ENCODE data around the gene TELO2.
"Not testable (repeated sequence)": the region's sequence is repeated elsewhere in the genome, so short reads cannot be mapped to it uniquely, and the experiment has no call there.

Gene TELO2

DNA sequence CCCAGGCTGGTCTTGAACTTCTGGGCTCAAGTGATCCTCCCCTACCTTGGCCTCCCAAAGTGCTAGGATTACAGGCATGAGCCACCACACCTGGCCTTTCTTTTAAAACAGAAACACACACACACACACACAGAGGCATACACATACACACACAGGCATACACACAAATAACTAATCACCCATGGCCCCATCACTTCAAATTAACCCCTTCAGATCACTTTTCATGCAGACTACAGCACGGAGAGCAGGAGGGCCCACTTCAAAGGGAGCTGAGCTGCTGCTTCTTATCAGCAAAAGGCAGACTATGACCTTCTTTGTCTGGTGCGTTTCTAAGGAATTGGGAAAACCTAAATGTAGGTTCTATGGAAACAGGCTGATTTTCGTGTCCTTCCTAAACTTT, 20.2 kb upstream of the TELO2 start:
- POLR2A ChIA-PET, result no interaction called here
- no peak for DNase-seq (ENCODE audit: extremely low spot score)
- CTCF ChIA-PET, result no interaction called here
- no peak for TF ChIP-seq ELF4 (IDR thresholded peaks at IDR 0.05)
- TF ChIP-seq FOXM1 (IDR thresholded peaks at IDR 0.05; ENCODE audit: borderline replicate concordance), result no peak
- TF ChIP-seq BHLHE40 (IDR thresholded peaks at IDR 0.05; ENCODE audit: borderline replicate concordance), result no peak
- no peak for TF ChIP-seq SP1 (IDR thresholded peaks at IDR 0.05)
- TF ChIP-seq, protein P1, sequence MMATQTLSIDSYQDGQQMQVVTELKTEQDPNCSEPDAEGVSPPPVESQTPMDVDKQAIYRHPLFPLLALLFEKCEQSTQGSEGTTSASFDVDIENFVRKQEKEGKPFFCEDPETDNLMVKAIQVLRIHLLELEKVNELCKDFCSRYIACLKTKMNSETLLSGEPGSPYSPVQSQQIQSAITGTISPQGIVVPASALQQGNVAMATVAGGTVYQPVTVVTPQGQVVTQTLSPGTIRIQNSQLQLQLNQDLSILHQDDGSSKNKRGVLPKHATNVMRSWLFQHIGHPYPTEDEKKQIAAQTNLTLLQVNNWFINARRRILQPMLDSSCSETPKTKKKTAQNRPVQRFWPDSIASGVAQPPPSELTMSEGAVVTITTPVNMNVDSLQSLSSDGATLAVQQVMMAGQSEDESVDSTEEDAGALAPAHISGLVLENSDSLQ (IDR thresholded peaks at IDR 0.05), result no peak
- TF ChIP-seq FOXK2 (IDR thresholded peaks at IDR 0.05), result no peak
- TF ChIP-seq L3MBTL2 (conservative IDR thresholded peaks at IDR 0.05), result no peak
- TF ChIP-seq FOXA1 (IDR thresholded peaks at IDR 0.05), result no peak
- TF ChIP-seq NFRKB (IDR thresholded peaks at IDR 0.05), result no peak
- TF ChIP-seq SUZ12 (IDR thresholded peaks at IDR 0.05), result no peak
- no peak for TF ChIP-seq LEF1 (IDR thresholded peaks at IDR 0.05; ENCODE audit: borderline replicate concordance)
- no peak for TF ChIP-seq TARDBP (IDR thresholded peaks at IDR 0.05)
- TF ChIP-seq CTBP1 (IDR thresholded peaks at IDR 0.05; ENCODE audit: borderline replicate concordance), result no peak
- TF ChIP-seq ARNT (IDR thresholded peaks at IDR 0.05), result no peak
- TF ChIP-seq HDGF (IDR thresholded peaks at IDR 0.05; ENCODE audit: borderline replicate concordance), result no peak

GRCh38 chr16:1474082-1474795, 18.9 kb upstream of the TELO2 start:
- DNase-seq (ENCODE audit: extremely low spot score), result peak; percentile 30
- ChIA-PET CTCF (no interaction called here), POLR2A (no interaction called here)
- TF ChIP-seq L3MBTL2 (conservative IDR thresholded peaks at IDR 0.05), result no peak
- TF ChIP-seq TARDBP (IDR thresholded peaks at IDR 0.05), result no peak
- TF ChIP-seq NFRKB (IDR thresholded peaks at IDR 0.05), result no peak
- TF ChIP-seq BHLHE40 (IDR thresholded peaks at IDR 0.05; ENCODE audit: borderline replicate concordance), result no peak
- TF ChIP-seq SUZ12 (IDR thresholded peaks at IDR 0.05), result no peak
- no peak for TF ChIP-seq ARNT (IDR thresholded peaks at IDR 0.05)
- TF ChIP-seq, protein P1 (IDR thresholded peaks at IDR 0.05), result no peak
- no peak for TF ChIP-seq HDGF (IDR thresholded peaks at IDR 0.05; ENCODE audit: borderline replicate concordance)
- no peak for TF ChIP-seq FOXA1 (IDR thresholded peaks at IDR 0.05)
- no peak for TF ChIP-seq LEF1 (IDR thresholded peaks at IDR 0.05; ENCODE audit: borderline replicate concordance)
- TF ChIP-seq FOXK2 (IDR thresholded peaks at IDR 0.05), result no peak

DNA sequence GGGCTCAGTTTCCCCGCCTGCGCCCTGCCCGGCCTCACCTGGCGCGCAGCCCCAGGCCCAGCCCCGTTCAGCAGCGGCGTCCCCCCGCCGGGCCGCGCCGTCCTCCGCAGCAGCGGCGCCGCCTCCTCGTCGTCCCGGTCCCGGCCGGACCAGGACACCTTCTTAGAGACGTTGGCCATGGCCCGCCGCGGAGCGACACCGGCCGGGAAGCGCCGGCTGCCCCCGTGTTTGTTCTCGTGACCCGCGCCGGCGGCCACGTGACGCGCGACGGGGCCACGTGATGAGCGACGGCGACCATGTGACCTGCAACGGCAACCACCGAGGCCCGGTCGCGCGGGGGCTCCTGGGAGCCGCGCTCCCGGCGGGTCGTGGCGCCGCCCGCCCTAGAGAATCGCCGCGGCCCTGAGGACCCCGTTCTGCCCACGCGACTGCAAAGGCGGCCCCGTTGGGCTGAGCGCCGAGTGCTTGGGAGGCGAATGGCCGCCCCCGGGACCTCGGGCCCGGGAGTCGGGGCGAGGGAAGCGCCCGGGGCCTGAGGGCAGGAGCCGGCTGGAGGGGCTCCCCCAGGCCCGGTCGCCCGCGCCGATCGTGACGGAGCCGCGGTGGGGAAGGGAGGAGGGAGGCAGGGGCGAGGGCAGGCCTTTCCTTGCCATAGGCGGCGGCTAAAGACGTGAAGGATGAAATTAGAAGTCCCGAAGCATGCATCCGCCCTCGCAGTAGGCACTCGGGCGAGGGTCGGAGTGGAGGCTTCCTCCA, 18.2 kb upstream of the TELO2 start, which contains the start of gene CLCN7:
CLCN7 (minus strand) TSS at position 233 of the 756 bp plus-strand sequence; CDS start at position 179, 54 bp downstream.
- ChIA-PET CTCF (no interaction called here), POLR2A (interaction anchor here (0.9 to 1.0 kb wide), 2 partner anchors 16 to 18 kb away, joined by 3 to 6 read pairs; partner anchors contain the start of gene TELO2)
- TF ChIP-seq ELF4 (IDR thresholded peaks at IDR 0.05) (no peak), L3MBTL2 (conservative IDR thresholded peaks at IDR 0.05) (peak; percentile 83), TARDBP (IDR thresholded peaks at IDR 0.05) (no peak), SP1 (IDR thresholded peaks at IDR 0.05) (no peak)
- DNase-seq (ENCODE audit: extremely low spot score), result peak; percentile 95

- POLR2A ChIA-PET, result interaction anchor here (0.9 to 1.0 kb wide), 2 partner anchors 15 to 17 kb away, joined by 3 to 6 read pairs; partner anchors contain the start of gene TELO2
- CTCF ChIA-PET, result no interaction called here
Measured at GRCh38 chr16:1475552-1476114, 17.5 kb upstream of the TELO2 start.

DNA sequence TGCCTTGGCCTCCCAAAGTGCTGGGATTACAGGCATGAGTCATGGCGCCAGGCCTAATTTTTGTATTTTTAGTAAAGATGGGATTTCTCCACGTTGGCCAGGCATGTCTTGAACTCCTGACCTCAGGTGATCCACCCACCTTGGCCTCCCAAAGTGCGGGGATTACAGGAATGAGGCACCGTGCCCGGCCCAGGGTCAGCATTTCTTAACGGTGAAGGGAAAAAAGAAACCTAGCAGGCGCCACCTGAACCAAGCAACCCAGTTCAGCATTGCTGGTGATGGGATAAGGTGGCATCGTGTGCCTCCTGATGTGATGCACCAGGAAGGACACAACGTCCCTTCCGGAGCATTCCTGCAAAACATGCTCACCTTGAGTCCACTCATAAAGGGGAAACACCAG, 16.1 kb upstream of the TELO2 start:
- DNase-seq (ENCODE audit: extremely low spot score), result no peak
- ChIA-PET CTCF (no interaction called here), POLR2A (interaction anchor here (1.3 kb wide), 1 partner anchor 15 kb away, joined by 4 read pairs; no protein-coding TSS in a partner anchor)
- no peak for TF ChIP-seq BHLHE40 (IDR thresholded peaks at IDR 0.05; ENCODE audit: borderline replicate concordance)
- TF ChIP-seq FOXK2 (IDR thresholded peaks at IDR 0.05), result no peak
- no peak for TF ChIP-seq L3MBTL2 (conservative IDR thresholded peaks at IDR 0.05)
- TF ChIP-seq HDGF (IDR thresholded peaks at IDR 0.05; ENCODE audit: borderline replicate concordance), result no peak
- TF ChIP-seq SP1 (IDR thresholded peaks at IDR 0.05), result no peak
- no peak for TF ChIP-seq NFRKB (IDR thresholded peaks at IDR 0.05)
- no peak for TF ChIP-seq ARNT (IDR thresholded peaks at IDR 0.05)
- no peak for TF ChIP-seq ELF4 (IDR thresholded peaks at IDR 0.05)
- no peak for TF ChIP-seq ZNF384 (IDR thresholded peaks at IDR 0.05)
- TF ChIP-seq, protein P1 (IDR thresholded peaks at IDR 0.05), result no peak
- TF ChIP-seq SUZ12 (IDR thresholded peaks at IDR 0.05), result no peak
- no peak for TF ChIP-seq CTBP1 (IDR thresholded peaks at IDR 0.05; ENCODE audit: borderline replicate concordance)
- TF ChIP-seq FOXA1 (IDR thresholded peaks at IDR 0.05), result no peak
- TF ChIP-seq LEF1 (IDR thresholded peaks at IDR 0.05; ENCODE audit: borderline replicate concordance), result no peak
- no peak for TF ChIP-seq TARDBP (IDR thresholded peaks at IDR 0.05)
- no peak for TF ChIP-seq FOXM1 (IDR thresholded peaks at IDR 0.05; ENCODE audit: borderline replicate concordance)

More at GRCh38 chr16:1475552-1476114, 17.5 kb upstream of the TELO2 start:
- no peak for DNase-seq (ENCODE audit: extremely low spot score)
- TF ChIP-seq FOXA1 (IDR thresholded peaks at IDR 0.05) (no peak), FOXM1 (IDR thresholded peaks at IDR 0.05; ENCODE audit: borderline replicate concordance) (no peak), L3MBTL2 (conservative IDR thresholded peaks at IDR 0.05) (no peak; the same call in 1 of the 2 replicates), BHLHE40 (IDR thresholded peaks at IDR 0.05; ENCODE audit: borderline replicate concordance) (no peak), SUZ12 (IDR thresholded peaks at IDR 0.05) (no peak), CTBP1 (IDR thresholded peaks at IDR 0.05; ENCODE audit: borderline replicate concordance) (no peak), NFRKB (IDR thresholded peaks at IDR 0.05) (no peak), HDGF (IDR thresholded peaks at IDR 0.05; ENCODE audit: borderline replicate concordance) (no peak), LEF1 (IDR thresholded peaks at IDR 0.05; ENCODE audit: borderline replicate concordance) (no peak), FOXK2 (IDR thresholded peaks at IDR 0.05) (no peak), ZNF384 (IDR thresholded peaks at IDR 0.05) (no peak), TARDBP (IDR thresholded peaks at IDR 0.05) (no peak), ELF4 (IDR thresholded peaks at IDR 0.05) (no peak), ARNT (IDR thresholded peaks at IDR 0.05) (no peak), SP1 (IDR thresholded peaks at IDR 0.05) (no peak)
- TF ChIP-seq, protein P1 (IDR thresholded peaks at IDR 0.05), result no peak

GRCh38 chr16:1478937-1479336, 14.2 kb upstream of the TELO2 start:
- POLR2A ChIA-PET, result interaction anchor here (1.0 kb wide), 1 partner anchor 8 kb away, joined by 3 read pairs; no protein-coding TSS in a partner anchor
- CTCF ChIA-PET; DNase-seq (ENCODE audit: extremely low spot score): not testable (repeated sequence)
